Measurements from ENCODE around the gene ANKRD63. TPM values are rescaled to one million over a fixed set of nuclear protein-coding genes. Genes with fewer than 3 reads are reported as not detected.

ANKRD63 gene
- total RNA-seq, 1 experiment from 2014 or later: 0.46 TPM

- Histone ChIP-seq H2BK12ac (ENCODE audit: insufficient read length, low read depth, low read length) (no peak overlapping the region), H2BK120ac (ENCODE audit: low read depth, low read length, poor library complexity, severe bottlenecking) (no peak overlapping the region), H3K18ac (ENCODE audit: insufficient read length, low read depth, low read length) (no peak overlapping the region), H3K14ac (ENCODE audit: insufficient read depth, low read length) (no peak overlapping the region), H2BK15ac (ENCODE audit: low read depth, low read length) (no peak overlapping the region), H4K20me1 (ENCODE audit: control insufficient read depth, insufficient read depth, insufficient read length) (no peaks in the 10 kb centered on the region), H2AK5ac (ENCODE audit: insufficient read length, low read length) (no peak overlapping the region), H3K79me2 (ENCODE audit: insufficient read depth, low read length) (no peaks in the 10 kb centered on the region), H3K23ac (ENCODE audit: insufficient read length, low read depth, low read length) (no peak overlapping the region), H3K4ac (ENCODE audit: low read depth, low read length) (no peak overlapping the region), H4K5ac (ENCODE audit: insufficient read length, low read depth, low read length) (no peak overlapping the region), H3T11ph (ENCODE audit: low read length) (no peak overlapping the region), H3K4me1 (ENCODE audit: insufficient read depth, low read length) (peaks cover 4% of the 10 kb centered on the region; the same call in 1 of the 2 replicates), H3K79me1 (ENCODE audit: insufficient read depth, low read depth, low read length, poor library complexity, severe bottlenecking) (no peaks in the 10 kb centered on the region), H3K56ac (ENCODE audit: insufficient read length, low read depth, low read length) (no peak overlapping the region), H2BK20ac (ENCODE audit: low read depth, low read length, poor library complexity, severe bottlenecking) (no peak overlapping the region), H3K4me2 (ENCODE audit: insufficient read depth, insufficient read length, low read length) (no peak overlapping the region), H3K23me2 (ENCODE audit: insufficient read length, low read depth, low read length, poor library complexity, severe bottlenecking) (no peaks in the 10 kb centered on the region), H3K27ac (ENCODE audit: insufficient read length, low read depth, low read length) (no peak overlapping the region), H3K9me3 (ENCODE audit: control insufficient read depth, low read depth, low read length) (no peaks in the 10 kb centered on the region), H2BK5ac (ENCODE audit: insufficient read length, low read length) (no peak overlapping the region), H2AFZ (ENCODE audit: low read length) (no peak overlapping the region), H4K91ac (ENCODE audit: insufficient read length, low read depth, low read length) (no peak overlapping the region), H3K27me3 (ENCODE audit: insufficient read depth, low read length) (peaks cover 9% of the 10 kb centered on the region; the same call in 1 of the 2 replicates), H3K9ac (ENCODE audit: extremely low read depth, insufficient read length, low read length) (no peak overlapping the region), H4K8ac (replicated peaks; ENCODE audit: insufficient read length, low read depth, low read length) (no peak overlapping the region)
- peak overlapping the region in 1 of 3 experiments; percentile 85; a peak in 4 of 7 replicates for H3K27ac Mint-ChIP-seq
- TF ChIP-seq, protein P1, sequence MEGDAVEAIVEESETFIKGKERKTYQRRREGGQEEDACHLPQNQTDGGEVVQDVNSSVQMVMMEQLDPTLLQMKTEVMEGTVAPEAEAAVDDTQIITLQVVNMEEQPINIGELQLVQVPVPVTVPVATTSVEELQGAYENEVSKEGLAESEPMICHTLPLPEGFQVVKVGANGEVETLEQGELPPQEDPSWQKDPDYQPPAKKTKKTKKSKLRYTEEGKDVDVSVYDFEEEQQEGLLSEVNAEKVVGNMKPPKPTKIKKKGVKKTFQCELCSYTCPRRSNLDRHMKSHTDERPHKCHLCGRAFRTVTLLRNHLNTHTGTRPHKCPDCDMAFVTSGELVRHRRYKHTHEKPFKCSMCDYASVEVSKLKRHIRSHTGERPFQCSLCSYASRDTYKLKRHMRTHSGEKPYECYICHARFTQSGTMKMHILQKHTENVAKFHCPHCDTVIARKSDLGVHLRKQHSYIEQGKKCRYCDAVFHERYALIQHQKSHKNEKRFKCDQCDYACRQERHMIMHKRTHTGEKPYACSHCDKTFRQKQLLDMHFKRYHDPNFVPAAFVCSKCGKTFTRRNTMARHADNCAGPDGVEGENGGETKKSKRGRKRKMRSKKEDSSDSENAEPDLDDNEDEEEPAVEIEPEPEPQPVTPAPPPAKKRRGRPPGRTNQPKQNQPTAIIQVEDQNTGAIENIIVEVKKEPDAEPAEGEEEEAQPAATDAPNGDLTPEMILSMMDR (conservative IDR thresholded peaks at IDR 0.05): no peak
- H3K4me3 Mint-ChIP-seq: no peak overlapping the region
- peaks cover 24 to 25% of the 10 kb centered on the region in 2 experiments for H3K4me1 Mint-ChIP-seq
- H3K27me3 Mint-ChIP-seq (ENCODE audit: low read depth): peaks cover 20% of the 10 kb centered on the region
- peaks cover 0 to 3% (median 2%) of the 10 kb centered on the region in 3 experiments; a peak in 2 of 7 replicates for H3K36me3 Mint-ChIP-seq (ENCODE audit: insufficient read depth in 1 of 3, low read depth in 3 of 3)
- no peak for DNase-seq
- H3K9me3 Mint-ChIP-seq: no peaks in the 10 kb centered on the region; a peak in 1 of 5 replicates
- no CpG with 5 or more reads among the region's 9 CpGs for WGBS (ENCODE audit: extremely low coverage, insufficient read length, low lambda C conversion rate)
These were observed 25.0 kb downstream of the ANKRD63 start for GRCh38 chr15:40257656-40258450.
